Natural killer cell treated with Interleukin-12 subunit alpha and Interleukin-12 subunit beta and Interleukin-15 and Interleukin-18, amount 100 ng/mL, for 72 hours (primary cell): ENCODE results near the gene MSN. TPM values are rescaled to one million over a fixed set of nuclear protein-coding genes. Genes with fewer than 3 reads are reported as not detected.

Experiments used
- ATAC-seq, 2 donors: fragments of 150-1000 bp; cut with Tn5 transposase in 1 of 2; sonication (Bioruptor Pico), chemical (Tn5 transposase) in 1 of 2; 2 replicates each; pipeline ENCODE4 v1.10.0; 2021
- DNase-seq: peaks from one replicate; pipeline ENCODE4 v3.0.0; 2022; ENCODE audit warnings: low spot score
- H3K27ac Mint-ChIP-seq, 2 donors: 1 replicate in 1 of 2; 2 replicates in 1 of 2; pipeline ENCODE4 v1.8.0; 2022; ENCODE audit warnings: mixed read lengths in 2 of 2, mild to moderate bottlenecking in 1 of 2, moderate library complexity in 1 of 2
- H3K27me3 Mint-ChIP-seq, 2 donors: 1 replicate in 1 of 2; 2 replicates in 1 of 2; pipeline ENCODE4 v1.8.0; 2022; ENCODE audit warnings: mixed read lengths in 2 of 2
- H3K36me3 Mint-ChIP-seq: one replicate; pipeline ENCODE4 v1.8.0; 2022; ENCODE audit warnings: mixed read lengths
- H3K4me1 Mint-ChIP-seq, 2 donors: 1 replicate in 1 of 2; 2 replicates in 1 of 2; pipeline ENCODE4 v1.8.0; 2022; ENCODE audit warnings: low read depth in 2 of 2, mixed read lengths in 2 of 2, mild to moderate bottlenecking in 1 of 2
- H3K4me3 Mint-ChIP-seq: one replicate; pipeline ENCODE4 v1.8.0; 2022; ENCODE audit warnings: mixed read lengths
- H3K9me3 Mint-ChIP-seq: 2 replicates; pipeline ENCODE4 v1.8.0; 2022; ENCODE audit warnings: mixed read lengths
- total RNA-seq, 2 donors: library from RNA; stranded (reverse); gene quantifications; one replicate each; pipeline ENCODE4 v1.2.3, GENCODE V29; 2022

MSN gene
- total RNA-seq, 2 donors from 2014 or later = 392 to 703 TPM

GRCh38 chrX:65686236-65686635, 18.8 kb downstream of the MSN start:
- Mint-ChIP-seq H3K36me3 (peaks cover 7% of the 10 kb centered on the region), H3K4me1 (peaks cover 69 to 78% of the 10 kb centered on the region in 2 donors), H3K9me3 (no peaks in the 10 kb centered on the region), H3K27me3 (no peaks in the 10 kb centered on the region), H3K4me3 (peak overlapping the region; percentile 83), H3K27ac (peak overlapping the region; percentile 90 to 94)
- DNase-seq (no peak), ATAC-seq (no peak)

- Mint-ChIP-seq H3K36me3 (peaks cover 9% of the 10 kb centered on the region), H3K27ac (peak overlapping the region; percentile 90 to 94), H3K27me3 (no peaks in the 10 kb centered on the region), H3K4me3 (peak overlapping the region; percentile 83), H3K9me3 (no peaks in the 10 kb centered on the region), H3K4me1 (peaks cover 66 to 79% of the 10 kb centered on the region in 2 donors)
- ATAC-seq (peak in 1 of 2 donors; percentile 45), DNase-seq (no peak)
These were observed 19.9 kb downstream of the MSN start for GRCh38 chrX:65687367-65687766.

- DNase-seq = peak; percentile 76
- H3K27ac Mint-ChIP-seq = peak overlapping the region; percentile 90 to 94
- peak; percentile 75 to 86 for ATAC-seq
- peak overlapping the region; percentile 78 for H3K4me3 Mint-ChIP-seq
- no peaks in the 10 kb centered on the region for H3K9me3 Mint-ChIP-seq
- no peaks in the 10 kb centered on the region for H3K27me3 Mint-ChIP-seq
- H3K36me3 Mint-ChIP-seq = peaks cover 13% of the 10 kb centered on the region
- H3K4me1 Mint-ChIP-seq = peaks cover 65 to 77% of the 10 kb centered on the region in 2 donors
These were observed 21.0 kb downstream of the MSN start for GRCh38 chrX:65688403-65688871.

GRCh38 chrX:65689377-65689776, 21.9 kb downstream of the MSN start:
- peak overlapping the region; percentile 78 for H3K4me3 Mint-ChIP-seq
- H3K36me3 Mint-ChIP-seq = peaks cover 13% of the 10 kb centered on the region
- H3K9me3 Mint-ChIP-seq = no peaks in the 10 kb centered on the region
- DNase-seq (no peak), ATAC-seq (no peak)
- H3K27me3 Mint-ChIP-seq = no peaks in the 10 kb centered on the region
- H3K27ac Mint-ChIP-seq = peak overlapping the region; percentile 90 to 94
- peaks cover 68 to 75% of the 10 kb centered on the region in 2 donors for H3K4me1 Mint-ChIP-seq

DNA sequence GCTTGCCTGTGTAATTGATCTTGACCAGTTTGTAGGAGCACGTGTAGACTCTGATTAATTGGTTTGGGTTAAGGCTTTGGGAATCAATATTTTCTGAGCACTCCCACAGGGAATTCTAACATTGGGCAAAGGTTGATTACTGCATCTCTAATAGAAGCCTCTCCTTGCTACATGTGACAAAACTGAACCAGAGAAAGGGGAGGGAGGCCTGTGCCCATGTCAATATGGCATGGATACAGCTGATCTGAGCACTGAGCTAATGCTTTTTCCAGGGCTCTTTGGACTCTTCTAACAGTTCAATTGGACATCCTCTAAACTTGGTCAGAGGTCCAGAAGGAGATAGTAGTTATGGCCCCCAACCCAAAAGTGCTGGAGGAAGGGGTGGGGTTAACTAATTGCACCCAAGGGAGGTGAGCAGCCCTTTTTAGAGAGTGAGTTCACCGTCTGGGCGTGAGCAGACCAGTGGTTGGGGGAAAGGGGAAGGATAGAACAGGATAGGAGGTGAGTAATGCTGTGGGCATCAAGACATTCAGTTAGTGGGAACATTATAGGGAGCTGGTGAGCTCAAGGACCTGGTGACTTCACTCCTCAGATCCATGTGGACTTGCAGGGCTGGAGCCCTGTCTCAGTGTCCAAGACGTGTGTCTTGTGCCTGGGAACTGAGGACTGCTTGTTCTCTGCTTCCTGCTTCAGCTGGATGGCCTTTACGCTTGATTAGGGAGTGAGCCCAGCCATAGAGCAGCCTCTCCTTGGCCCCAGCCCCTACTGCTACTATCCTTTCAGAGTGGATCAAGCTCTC, 22.8 kb downstream of the MSN start:
- ATAC-seq (no peak), DNase-seq (peak; percentile 23)
- Mint-ChIP-seq H3K27me3 (no peaks in the 10 kb centered on the region), H3K9me3 (peaks cover 5% of the 10 kb centered on the region), H3K36me3 (peaks cover 18% of the 10 kb centered on the region), H3K4me1 (peaks cover 73 to 78% of the 10 kb centered on the region in 2 donors), H3K27ac (peak overlapping the region; percentile 90 to 94), H3K4me3 (peak overlapping the region; percentile 78)

DNA sequence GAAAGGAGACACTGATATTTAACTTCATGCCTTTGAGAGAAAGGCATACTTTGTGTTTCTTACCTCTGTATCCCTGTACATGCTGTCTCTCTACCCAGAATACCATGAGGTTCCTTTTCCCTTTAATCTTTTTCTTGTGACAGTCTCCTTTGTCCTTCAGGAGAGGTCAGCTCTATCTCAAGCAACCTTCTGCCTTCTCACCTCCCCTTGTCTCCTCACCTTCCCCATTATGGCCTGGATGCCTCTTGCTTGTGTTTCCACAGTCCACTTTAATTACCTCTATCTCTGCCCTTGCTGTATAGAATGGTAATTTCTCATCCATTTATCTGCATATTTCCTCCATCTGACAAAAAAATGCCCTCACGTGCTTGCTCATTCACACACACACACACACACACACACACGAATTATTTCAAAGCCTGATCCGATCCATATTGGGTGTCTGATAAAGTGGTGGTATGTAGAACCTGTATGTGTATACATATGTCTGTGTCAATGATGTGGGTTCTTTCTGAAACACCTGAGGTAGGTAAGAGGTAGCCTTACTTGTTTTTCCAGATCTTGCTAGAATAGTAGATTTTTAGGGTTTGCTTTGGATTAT, 28.5 kb downstream of the MSN start:
- ATAC-seq = no peak

GRCh38 chrX:65696613-65697012, 29.2 kb downstream of the MSN start:
- DNase-seq (no peak), ATAC-seq (peak in 1 of 2 donors; percentile 10)
- Mint-ChIP-seq H3K36me3 (peaks cover 13% of the 10 kb centered on the region), H3K27me3 (no peaks in the 10 kb centered on the region), H3K9me3 (peaks cover 5% of the 10 kb centered on the region), H3K4me3 (peak overlapping the region; percentile 75), H3K27ac (peak overlapping the region; percentile 83 to 98), H3K4me1 (peaks cover 78 to 79% of the 10 kb centered on the region in 2 donors)

More for the DNA sequence above, 28.5 kb downstream of the MSN start:
- peak overlapping the region; percentile 75 for H3K4me3 Mint-ChIP-seq
- peaks cover 13% of the 10 kb centered on the region for H3K36me3 Mint-ChIP-seq
- H3K9me3 Mint-ChIP-seq = peaks cover 5% of the 10 kb centered on the region
- H3K27me3 Mint-ChIP-seq = no peaks in the 10 kb centered on the region
- DNase-seq = no peak
- H3K27ac Mint-ChIP-seq = peak overlapping the region; percentile 83 to 98
- peaks cover 72 to 78% of the 10 kb centered on the region in 2 donors for H3K4me1 Mint-ChIP-seq

DNA sequence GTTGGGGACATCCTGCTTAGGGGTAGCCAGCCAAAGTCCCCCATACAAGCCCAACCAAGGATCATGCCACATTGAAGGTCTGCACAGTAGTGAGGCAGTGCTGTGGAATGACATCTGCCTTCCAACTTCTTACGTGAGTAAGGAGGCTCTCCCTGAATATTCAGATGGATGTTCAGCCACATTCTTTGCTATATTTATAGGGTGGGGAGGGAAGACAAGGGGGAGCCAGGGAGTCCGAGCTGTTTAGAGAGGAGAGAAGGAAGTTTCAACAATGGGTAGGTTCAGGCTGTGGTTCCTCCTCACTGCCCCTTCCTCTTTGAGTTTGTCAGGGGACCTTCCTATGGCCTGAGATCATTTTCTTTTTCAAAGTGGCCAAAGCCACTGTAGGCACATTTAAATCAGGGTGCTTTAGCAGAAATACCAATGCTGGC, 29.8 kb downstream of the MSN start:
- ATAC-seq = no peak
- H3K27me3 Mint-ChIP-seq = no peaks in the 10 kb centered on the region
- peaks cover 75 to 76% of the 10 kb centered on the region in 2 donors for H3K4me1 Mint-ChIP-seq
- peaks cover 10% of the 10 kb centered on the region for H3K36me3 Mint-ChIP-seq
- DNase-seq = no peak
- peak overlapping the region; percentile 83 to 98 for H3K27ac Mint-ChIP-seq
- H3K9me3 Mint-ChIP-seq = peaks cover 5% of the 10 kb centered on the region
- peak overlapping the region; percentile 75 for H3K4me3 Mint-ChIP-seq

GRCh38 chrX:65697915-65698796, 30.7 kb downstream of the MSN start:
- Mint-ChIP-seq H3K27me3 (no peaks in the 10 kb centered on the region), H3K27ac (peak overlapping the region; percentile 83 to 98), H3K36me3 (peaks cover 8% of the 10 kb centered on the region), H3K4me1 (peaks cover 75 to 79% of the 10 kb centered on the region in 2 donors), H3K4me3 (peak overlapping the region; percentile 75), H3K9me3 (peaks cover 5% of the 10 kb centered on the region)
- DNase-seq (peak; percentile 89), ATAC-seq (peak; percentile 92 to 93)

DNA sequence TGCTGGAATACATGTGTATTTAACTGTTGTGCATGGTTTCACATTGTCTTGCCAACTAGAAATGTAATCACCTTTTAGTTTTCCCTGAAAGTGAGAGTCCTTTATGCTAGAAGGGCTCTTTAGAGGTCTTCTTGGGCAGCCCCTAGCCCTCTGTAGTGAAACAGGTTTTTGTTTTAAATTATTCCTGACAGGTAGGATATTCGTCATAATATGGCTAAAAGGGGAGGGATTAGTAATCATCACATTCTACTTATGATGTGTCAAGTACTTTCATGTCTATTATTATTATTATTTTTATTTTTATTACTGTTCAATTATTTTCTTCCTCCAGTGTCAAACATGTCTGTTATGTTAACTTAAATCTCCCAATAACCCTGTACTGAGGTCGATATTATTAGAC, 35.5 kb downstream of the MSN start:
- peak overlapping the region; percentile 90 to 98 for H3K27ac Mint-ChIP-seq
- no peak for DNase-seq
- H3K27me3 Mint-ChIP-seq = no peaks in the 10 kb centered on the region
- peak overlapping the region; percentile 69 for H3K4me3 Mint-ChIP-seq
- H3K4me1 Mint-ChIP-seq = peaks cover 70 to 83% of the 10 kb centered on the region in 2 donors
- H3K36me3 Mint-ChIP-seq = no peaks in the 10 kb centered on the region
- ATAC-seq = no peak
- no peaks in the 10 kb centered on the region for H3K9me3 Mint-ChIP-seq

- H3K27ac Mint-ChIP-seq = peak overlapping the region; percentile 90 to 98
- no peak for ATAC-seq
- H3K36me3 Mint-ChIP-seq = peaks cover 6% of the 10 kb centered on the region
- no peaks in the 10 kb centered on the region for H3K27me3 Mint-ChIP-seq
- DNase-seq = no peak
- H3K4me3 Mint-ChIP-seq = peak overlapping the region; percentile 83
- peaks cover 58 to 72% of the 10 kb centered on the region in 2 donors for H3K4me1 Mint-ChIP-seq
- peaks cover 6% of the 10 kb centered on the region for H3K9me3 Mint-ChIP-seq
These were observed 38.0 kb downstream of the MSN start for GRCh38 chrX:65705439-65705838.

GRCh38 chrX:65706041-65706828, 38.8 kb downstream of the MSN start:
- H3K9me3 Mint-ChIP-seq = peaks cover 6% of the 10 kb centered on the region
- no peaks in the 10 kb centered on the region for H3K27me3 Mint-ChIP-seq
- peak overlapping the region; percentile 90 to 98 for H3K27ac Mint-ChIP-seq
- ATAC-seq (peak; percentile 96), DNase-seq (peak; percentile 88)
- H3K36me3 Mint-ChIP-seq = peaks cover 6% of the 10 kb centered on the region
- H3K4me3 Mint-ChIP-seq = peak overlapping the region; percentile 83
- peaks cover 50 to 64% of the 10 kb centered on the region in 2 donors for H3K4me1 Mint-ChIP-seq
